GM12878 (cell line): ENCODE results near the gene FBRSL1. TPM values are rescaled to one million over a fixed set of nuclear protein-coding genes. Genes with fewer than 3 reads are reported as not detected.

ENCODE experiments used
- ATAC-seq: fragments of 200-7000 bp; cut with Tn5 transposase; 3 replicates; pipeline ENCODE4 v1.9.1; 2020; ENCODE audit warnings: mild to moderate bottlenecking, moderate library complexity
- BruUV-seq: library from RNA; stranded (reverse); fragments of 400-500 nt; replicated peaks from 2 replicates; lab custom pipeline; 2021; lab: Mats Ljungman, UMichigan
- CTCF ChIA-PET: fragments of 300-600 bp; sonication (Branson Sonifier 250); formaldehyde crosslinking; extraction: SDS; loops from one replicate; lab custom pipeline; 2021; ENCODE audit warnings: inconsistent platforms; lab: Yijun Ruan, JAX
- POLR2A ChIA-PET: fragments of 350-600 bp; formaldehyde crosslinking; extraction: SDS; loops from one replicate; lab custom pipeline; 2021; ENCODE audit warnings: inconsistent platforms; lab: Charles Lee
- RAD21 ChIA-PET: fragments of 300-600 bp; sonication (Branson Sonifier 250); formaldehyde crosslinking; loops from one replicate; lab custom pipeline; 2023; ENCODE audit warnings: antibody characterized with exemption; ENCODE audit not compliant: unreplicated experiment; lab: Charles Lee
- SMC1A ChIA-PET: fragments of 300-600 bp; sonication (Branson Sonifier 250); formaldehyde crosslinking; loops from one replicate; lab custom pipeline; 2023; ENCODE audit not compliant: unreplicated experiment, uncharacterized antibody; lab: Charles Lee
- DNase-seq: peaks from one replicate; pipeline ENCODE4 v3.0.0-alpha.2; 2011; ENCODE audit warnings: low read depth, low spot score
- FAIRE-seq: peaks from 3 replicates; lab custom pipeline; 2011; peaks lifted over from hg19 to GRCh38; lab: Jason Lieb, UNC
- H2AFZ ChIP-seq: 2 replicates; pipeline ENCODE4 v1.6.0; 2011; ENCODE audit warnings: low read depth, low read length, control low read depth; ENCODE audit not compliant: control insufficient read depth
- H3K27ac ChIP-seq: 2 replicates; pipeline ENCODE4 v1.5.1; 2011; ENCODE audit warnings: control low read depth; ENCODE audit not compliant: control insufficient read depth, insufficient read depth
- H3K27me3 ChIP-seq, 2 experiments: replicated peaks in 1 of 2; 2 replicates each; pipeline versions ENCODE4 v1.6.0 to v1.6.1; 2011; ENCODE audit warnings: low read length in 1 of 2; ENCODE audit not compliant: control insufficient read depth in 2 of 2, insufficient read depth in 2 of 2
- H3K36me3 ChIP-seq, 2 experiments: 2 replicates each; pipeline ENCODE4 v1.5.1; 2011; ENCODE audit warnings: low read length in 1 of 2; ENCODE audit not compliant: control insufficient read depth in 2 of 2, insufficient read depth in 2 of 2
- H3K4me1 ChIP-seq: 2 replicates; pipeline ENCODE4 v1.6.1; 2011; ENCODE audit warnings: mild to moderate bottlenecking, low read length, moderate library complexity, mixed read lengths; ENCODE audit not compliant: control insufficient read depth, insufficient read depth
- H3K4me2 ChIP-seq: 2 replicates; pipeline ENCODE4 v1.6.0; 2011; ENCODE audit warnings: control low read depth; ENCODE audit not compliant: control insufficient read depth, insufficient read depth
- H3K4me3 ChIP-seq: fragments of 200-600 bp; sonication (generic); 2 replicates; pipeline ENCODE4 v1.5.1; 2016
- H3K79me2 ChIP-seq: 2 replicates; pipeline ENCODE4 v1.6.0; 2011; ENCODE audit warnings: low read length; ENCODE audit not compliant: control insufficient read depth, insufficient read depth
- H3K9ac ChIP-seq: 2 replicates; pipeline ENCODE4 v1.8.0; 2011; ENCODE audit warnings: low read length, control low read depth, mixed read lengths; ENCODE audit not compliant: control insufficient read depth, insufficient read depth
- H3K9me3 ChIP-seq: replicated peaks from 3 replicates; pipeline ENCODE4 v1.5.1; 2011; ENCODE audit warnings: mild to moderate bottlenecking, low read length; ENCODE audit not compliant: control insufficient read depth, insufficient read depth
- H4K20me1 ChIP-seq: 2 replicates; pipeline ENCODE4 v1.6.0; 2011; ENCODE audit not compliant: control insufficient read depth, insufficient read depth
- DPF2 ChIP-seq: fragments of 450-650 bp; IDR thresholded peaks from 2 replicates; pipeline ENCODE4 v1.6.1; 2017; ENCODE audit warnings: mild to moderate bottlenecking
- E2F4 ChIP-seq: IDR thresholded peaks from 2 replicates; pipeline ENCODE4 v1.6.1; 2012; ENCODE audit warnings: low read depth, low read length, improper control_type of control experiment
- ELK1 ChIP-seq: IDR thresholded peaks from 2 replicates; pipeline ENCODE4 v1.6.1; 2012; ENCODE audit warnings: low read depth, low read length, improper control_type of control experiment
- EZH2 ChIP-seq: IDR thresholded peaks from 2 replicates; pipeline ENCODE4 v1.6.1; 2012; ENCODE audit warnings: low read depth, mild to moderate bottlenecking, control low read depth, inconsistent platforms, low read length, borderline replicate concordance; ENCODE audit not compliant: control insufficient read depth
- IKZF1 ChIP-seq: fragments of 450-650 bp; conservative IDR thresholded peaks from 2 replicates; pipeline ENCODE4 v1.6.1; 2017; ENCODE audit warnings: antibody characterized with exemption, mild to moderate bottlenecking
- IRF3 ChIP-seq: fragments of 450-650 bp; IDR thresholded peaks from 2 replicates; pipeline ENCODE4 v1.6.1; 2014; ENCODE audit warnings: mild to moderate bottlenecking
- JUNB ChIP-seq: IDR thresholded peaks from 2 replicates; pipeline ENCODE4 v1.6.1; 2016; ENCODE audit warnings: antibody characterized with exemption, mild to moderate bottlenecking
- MYC ChIP-seq: IDR thresholded peaks from 2 replicates; pipeline ENCODE4 v1.6.1; 2011; ENCODE audit warnings: mild to moderate bottlenecking, low read length, moderate library complexity, inconsistent platforms; ENCODE audit not compliant: insufficient read depth, insufficient replicate concordance, insufficient read length, severe bottlenecking
- NBN ChIP-seq: fragments of 450-650 bp; IDR thresholded peaks from 2 replicates; pipeline ENCODE4 v1.6.1; 2016
- POLR2AphosphoS5 ChIP-seq: IDR thresholded peaks from 2 replicates; pipeline ENCODE4 v1.6.1; 2011; ENCODE audit warnings: mild to moderate bottlenecking, low read length, inconsistent platforms
- PRDM15 ChIP-seq: fragments of 450-650 bp; formaldehyde crosslinking; IDR thresholded peaks from 2 replicates; pipeline ENCODE4 v1.4.0; 2020; ENCODE audit warnings: mild to moderate bottlenecking, moderate library complexity
- RBBP5 ChIP-seq: fragments of 200-600 bp; sonication (generic); conservative IDR thresholded peaks from 2 replicates; pipeline ENCODE4 v1.6.1; 2016
- SREBF1 ChIP-seq: IDR thresholded peaks from 2 replicates; pipeline ENCODE4 v1.6.1; 2012; ENCODE audit warnings: mild to moderate bottlenecking, low read length
- SREBF2 ChIP-seq: IDR thresholded peaks from 2 replicates; pipeline ENCODE4 v1.6.1; 2012; ENCODE audit warnings: mild to moderate bottlenecking, low read length
- STAT3 ChIP-seq: IDR thresholded peaks from 2 replicates; pipeline ENCODE4 v1.6.1; 2011; ENCODE audit warnings: low read depth, low read length, improper control_type of control experiment
- YY1 ChIP-seq: IDR thresholded peaks from 2 replicates; pipeline ENCODE4 v1.6.1; 2011; ENCODE audit warnings: low read depth, mild to moderate bottlenecking, low read length
- ZBED1 ChIP-seq: IDR thresholded peaks from 2 replicates; pipeline ENCODE4 v1.6.1; 2016; ENCODE audit warnings: borderline replicate concordance
- ZNF217 ChIP-seq: fragments of 450-650 bp; IDR thresholded peaks from 2 replicates; pipeline ENCODE4 v1.6.1; 2017; ENCODE audit warnings: antibody characterized with exemption, mild to moderate bottlenecking
- ZNF24 ChIP-seq: fragments of 450-650 bp; IDR thresholded peaks from 2 replicates; pipeline ENCODE4 v1.6.1; 2017; ENCODE audit warnings: antibody characterized with exemption, mild to moderate bottlenecking
- ZNF274 ChIP-seq: IDR thresholded peaks from one replicate; pipeline ENCODE4 v1.8.0; 2011; ENCODE audit not compliant: insufficient read length, insufficient read depth
- WGBS: methylation state at CpG from one replicate; pipeline ENCODE4 v1.1.6; 2016; ENCODE audit warnings: low lambda C conversion rate; ENCODE audit not compliant: insufficient replicate concordance, insufficient coverage; ENCODE audit errors: missing lambda C conversion rate; 5-methylcytosine and 5-hydroxymethylcytosine counted together
- in situ Hi-C: fragments of 300-500 bp; cut with MboI; formaldehyde crosslinking; loops from 9 replicates; pipeline ENCODE4 v1.14.3; 2018; ENCODE audit warnings: mixed read lengths
- intact Hi-C: fragments of 100-400 bp; cut with micrococcal nuclease; formaldehyde crosslinking; loops from one replicate; pipeline ENCODE4 v1.14.2; 2022; ENCODE audit not compliant: unreplicated experiment
- polyA plus RNA-seq, 11 experiments: library from polyadenylated mRNA; depleted of rRNA in 4 of 11; unstranded in 6 of 11; stranded (reverse) in 5 of 11; fragments of >200 nt; fragmentation: Nextera tagmentation in 4 of 11; fragmentation: Illumina TruSeq in 1 of 11; extraction: Ambion mirVana in 4 of 11; extraction: Trizol in 1 of 11; gene quantifications; 1 replicate in 1 of 11; 2 replicates in 10 of 11; pipeline versions ENCODE4 v1.2.1 to v1.2.3, GENCODE V29; 2011 to 2016; ENCODE audit warnings: inconsistent platforms in 2 of 11, missing spikeins in 2 of 11, low read depth in 1 of 11
- total RNA-seq, 4 experiments: library from RNA; depleted of rRNA in 3 of 4; stranded (reverse); fragments of >200 nt in 3 of 4; fragmentation: Illumina TruSeq in 1 of 4; extraction: Trizol in 1 of 4; gene quantifications; 2 replicates each; pipeline versions ENCODE4 v1.2.1 to v1.2.3, GENCODE V29; 2013 to 2021

The FBRSL1 gene
- total and polyA plus RNA-seq, 10 of the 15 experiments (the other 5 are each of a cell fraction or from before 2014, with no cell fraction given) = 0.19 to 55.1 (median 4.1) TPM

GRCh38 chr12:132482771-132483170, 7.2 kb upstream of the FBRSL1 start (continued):
- TF ChIP-seq PRDM15 (CRISPR knock-in tag) = no peak
- TF ChIP-seq ZNF274 = no peak
- no peak for TF ChIP-seq YY1
- no peak for TF ChIP-seq DPF2

- BruUV-seq = no TSS peak
- no peaks in the 10 kb centered on the region for H3K27me3 ChIP-seq
- H3K9ac ChIP-seq = no peak overlapping the region
- no peak overlapping the region for H3K4me3 ChIP-seq
- H3K36me3 ChIP-seq = no peaks in the 10 kb centered on the region
- peaks cover 9% of the 10 kb centered on the region for H3K4me1 ChIP-seq
- no peak overlapping the region for H3K27ac ChIP-seq
- WGBS = 91% methylated on average over 27 of the region's 27 CpGs
- ATAC-seq (no peak), FAIRE-seq (no peak), DNase-seq (no peak)
- intact Hi-C loops = no loop called here
- ChIA-PET SMC1A (no interaction called here), POLR2A (no interaction called here), CTCF (no interaction called here), RAD21 (no interaction called here)
- in situ Hi-C loops = no loop called here
- H2AFZ ChIP-seq = no peak overlapping the region
- no peak overlapping the region for H3K4me2 ChIP-seq
- no peaks in the 10 kb centered on the region for H3K9me3 ChIP-seq
- no peaks in the 10 kb centered on the region for H4K20me1 ChIP-seq
- H3K79me2 ChIP-seq = no peaks in the 10 kb centered on the region
- no peak for TF ChIP-seq ZBED1
- no peak for TF ChIP-seq NBN
- TF ChIP-seq E2F4 = no peak
- TF ChIP-seq SREBF2 = no peak
- TF ChIP-seq ZNF217 = no peak
- TF ChIP-seq IKZF1 = no peak
- TF ChIP-seq STAT3 = no peak
- TF ChIP-seq RBBP5 = no peak
- TF ChIP-seq SREBF1 = no peak
- no peak for TF ChIP-seq MYC
- TF ChIP-seq ZNF24 = no peak
- no peak for TF ChIP-seq JUNB
- TF ChIP-seq ELK1 = no peak
- no peak for TF ChIP-seq IRF3
- TF ChIP-seq EZH2 = no peak
- TF ChIP-seq POLR2AphosphoS5 = no peak
These were observed 6.7 kb upstream of the FBRSL1 start for GRCh38 chr12:132483208-132483607.
